Motor neuron (in vitro differentiated cells): ENCODE measurements around the gene EYA2. TPM values are rescaled to one million over a fixed set of nuclear protein-coding genes. Genes with fewer than 3 reads are reported as not detected.
A peak's percentile ranks its signal among the peaks of the same experiment; 100 is the strongest.

Experiments
- ATAC-seq, 8 experiments: fragments of 200-7000 bp; cut with Tn5 transposase; replicated peaks in 6 of 8; 2 replicates each; pipeline ENCODE4 v1.8.0; 2021; ENCODE audit warnings: mild to moderate bottlenecking in 8 of 8, moderate library complexity in 8 of 8
- H3K27ac ChIP-seq, 2 donors: fragments of 250-450 bp; sonication (Bioruptor Pico); 2 replicates each; pipeline ENCODE4 v1.9.0; 2021; ENCODE audit warnings: antibody characterized with exemption in 2 of 2, mild to moderate bottlenecking in 2 of 2, moderate library complexity in 1 of 2
- H3K4me1 ChIP-seq, 2 donors: fragments of 250-450 bp; sonication (Bioruptor Pico); replicated peaks in 1 of 2; 2 replicates each; pipeline ENCODE4 v1.6.1; 2021; ENCODE audit warnings: antibody characterized with exemption in 2 of 2, mild to moderate bottlenecking in 2 of 2, moderate library complexity in 1 of 2
- H3K4me3 ChIP-seq, 5 donors: fragments of 250-450 bp; sonication (Bioruptor Pico); 2 replicates each; pipeline ENCODE4 v1.9.0; 2021; ENCODE audit warnings: antibody characterized with exemption in 5 of 5, mild to moderate bottlenecking in 5 of 5, moderate library complexity in 4 of 5
- WGBS, 10 experiments: fragments of 450-650 bp; shearing (Covaris generic); methylation state at CpG; one replicate each; pipeline ENCODE4 v1.0.0; 2022; 5-methylcytosine and 5-hydroxymethylcytosine counted together
- in situ Hi-C, 9 experiments: fragments of 400-800 bp; cut with MboI; loops; one replicate each; pipeline ENCODE4 v1.15.0; 2021; ENCODE audit warnings: low sequenced_read_pairs in 9 of 9, low pct_unique_long_range_greater_than_20kb in 2 of 9; ENCODE audit not compliant: unreplicated experiment in 9 of 9
- total RNA-seq, 8 experiments: library from RNA; unstranded; fragments of 300-600 nt; gene quantifications; 2 replicates each; pipeline versions ENCODE4 v1.2.3 to v1.2.4, GENCODE V29; 2022

Gene EYA2
- total RNA-seq, 8 experiments from 2014 or later: 0.18 to 7.5 (median 1.9) TPM; not detected in 1

DNA sequence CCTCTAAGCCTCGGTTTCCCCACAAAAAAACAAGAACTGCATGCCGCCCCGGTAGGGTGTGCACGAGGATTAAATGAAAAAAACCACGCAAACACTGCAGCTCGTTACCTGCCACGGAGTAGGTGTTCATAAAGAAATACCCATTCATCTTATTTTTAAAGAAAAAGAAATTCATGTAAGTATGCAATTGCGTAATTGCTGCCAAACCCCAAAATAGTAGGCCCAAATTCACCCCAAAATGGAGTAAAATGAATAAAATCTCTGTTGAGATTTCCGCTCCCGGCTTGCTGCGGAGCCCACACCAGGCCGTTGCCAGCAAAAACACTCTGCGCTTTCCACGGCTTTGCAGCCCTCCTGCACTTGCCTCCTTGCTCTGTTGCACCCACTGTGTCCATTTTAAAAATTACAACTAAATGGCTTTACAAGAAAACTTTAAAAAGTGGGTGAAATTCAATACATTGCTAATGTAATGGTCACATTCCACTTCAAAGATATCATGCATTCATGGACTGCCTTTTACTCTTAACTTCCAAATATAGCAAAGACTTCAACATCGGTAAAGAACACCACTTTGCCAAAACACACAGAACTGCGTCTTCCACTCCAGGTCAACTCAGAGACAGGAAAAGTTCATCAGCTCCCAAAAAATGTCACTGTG lies 336.9 kb downstream of the EYA2 start:
- no peak for ATAC-seq
- Histone ChIP-seq H3K4me3 (no peak overlapping the region), H3K4me1 (peaks cover 7 to 12% of the 10 kb centered on the region in 2 donors), H3K27ac (peak overlapping the region; percentile 61 to 72)
- 84 to 100% (median 97%) methylated on average over 3 to 15 of the region's 16 CpGs; no CpG with 5 or more reads in 2 of the 10 experiments for WGBS, 10 experiments
- in situ Hi-C loops: no loop called here

GRCh38 chr20:47232518-47232917 lies 337.9 kb downstream of the EYA2 start:
- no peak overlapping the region for H3K4me3 ChIP-seq
- no peak for ATAC-seq
- in situ Hi-C loops: no loop called here
- peaks cover 7 to 12% of the 10 kb centered on the region in 2 donors for H3K4me1 ChIP-seq
- H3K27ac ChIP-seq: no peak overlapping the region
- 50 to 100% (median 93%) methylated on average over 1 to 3 of the region's 3 CpGs; no CpG with 5 or more reads in 2 of the 10 experiments for WGBS, 10 experiments

GRCh38 chr20:47233333-47234188 lies 338.9 kb downstream of the EYA2 start:
- no peak overlapping the region for H3K4me3 ChIP-seq
- in situ Hi-C loops: no loop called here
- 0 to 100% (median 89%) methylated on average over 1 to 6 of the region's 9 CpGs; no CpG with 5 or more reads in 3 of the 10 experiments for WGBS, 10 experiments

DNA sequence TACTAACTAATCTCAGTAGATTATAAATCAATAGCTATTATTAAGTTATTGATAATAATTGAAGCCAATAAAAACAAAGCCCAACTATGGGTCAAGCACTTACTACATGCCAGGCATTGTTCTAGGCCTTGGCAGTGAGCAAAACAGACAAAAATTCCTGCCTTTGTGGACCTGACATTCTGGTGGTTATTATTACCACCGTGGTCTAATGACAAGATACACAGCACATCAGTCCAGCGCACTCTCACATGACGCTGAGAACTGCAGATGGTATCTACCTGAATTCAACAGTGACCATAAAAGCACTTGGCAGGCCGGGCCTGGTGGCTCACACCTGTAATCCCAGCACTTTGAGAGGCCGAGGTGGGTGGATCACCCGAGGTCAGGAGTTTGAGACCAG lies 340.5 kb downstream of the EYA2 start:
- Histone ChIP-seq H3K4me1 (peaks cover 7 to 12% of the 10 kb centered on the region in 2 donors), H3K27ac (no peak overlapping the region), H3K4me3 (no peak overlapping the region)
- in situ Hi-C loops: no loop called here
- ATAC-seq: no peak
- whole genome bisulfite sequencing, 10 experiments: 94 to 100% (median 100%) methylated on average over 1 to 3 of the region's 6 CpGs; no CpG with 5 or more reads in 5 of the 10 experiments

More at GRCh38 chr20:47233333-47234188, 338.9 kb downstream of the EYA2 start:
- Histone ChIP-seq H3K4me1 (peaks cover 7 to 12% of the 10 kb centered on the region in 2 donors), H3K27ac (no peak overlapping the region)
- no peak for ATAC-seq

GRCh38 chr20:47235853-47236638 lies 341.4 kb downstream of the EYA2 start:
- in situ Hi-C loops: no loop called here
- WGBS, 10 experiments: 66 to 100% (median 95%) methylated on average over 4 to 12 of the region's 14 CpGs; no CpG with 5 or more reads in 3 of the 10 experiments
- H3K4me3 ChIP-seq: no peak overlapping the region
- peak in 1 of 8 experiments; percentile 66 for ATAC-seq
- no peak overlapping the region for H3K27ac ChIP-seq
- peaks cover 5 to 6% of the 10 kb centered on the region in 2 donors for H3K4me1 ChIP-seq

DNA sequence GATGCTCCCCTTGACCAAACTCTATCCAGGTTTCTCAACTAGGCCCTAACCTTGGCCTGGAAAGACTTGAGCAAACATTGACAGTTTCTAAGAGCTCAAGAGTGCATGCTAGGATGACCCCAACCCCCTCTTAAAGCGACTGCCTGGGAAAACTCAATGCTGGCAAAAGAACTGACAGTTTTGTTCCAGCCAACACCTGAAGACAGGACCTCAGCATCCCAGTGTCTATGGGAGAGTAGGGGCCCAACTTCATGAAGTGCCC lies 341.9 kb downstream of the EYA2 start:
- Histone ChIP-seq H3K27ac (no peak overlapping the region), H3K4me1 (peaks cover 0 to under 1% of the 10 kb centered on the region in 2 donors), H3K4me3 (no peak overlapping the region)
- ATAC-seq: no peak
- WGBS, 10 experiments: 89 to 100% (median 100%) methylated on average over 1 of the region's 1 CpG; no CpG with 5 or more reads in 5 of the 10 experiments
- in situ Hi-C loops: no loop called here

DNA sequence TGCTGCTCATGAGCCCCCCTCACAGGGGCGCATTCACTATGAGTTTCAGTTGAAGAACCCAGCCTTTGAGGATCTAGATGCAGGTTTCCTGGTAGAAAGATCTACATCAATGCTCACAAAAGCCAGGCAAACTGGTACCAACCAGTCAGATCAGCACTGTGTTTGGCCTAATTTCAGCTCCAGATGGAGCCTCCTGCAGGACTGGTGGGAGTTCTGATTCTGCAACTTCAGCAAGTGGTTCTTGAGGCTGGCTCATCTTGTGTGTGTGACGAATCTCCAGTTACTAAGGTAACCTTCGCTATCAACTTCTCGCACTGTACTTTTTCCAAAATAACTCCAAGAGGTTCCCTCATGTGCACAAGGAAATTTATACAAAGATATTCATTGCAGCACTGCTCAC lies 343.1 kb downstream of the EYA2 start:
- WGBS, 10 experiments: 80 to 100% (median 95%) methylated on average over 1 to 4 of the region's 4 CpGs; no CpG with 5 or more reads in 3 of the 10 experiments
- no peak overlapping the region for H3K27ac ChIP-seq
- peaks cover 8 to 9% of the 10 kb centered on the region in 2 donors for H3K4me1 ChIP-seq
- in situ Hi-C loops: no loop called here
- no peak overlapping the region for H3K4me3 ChIP-seq
- no peak for ATAC-seq

Other genes starting within 250 kb of the EYA2 start
- 1 to 10 TPM in 7 of 8 experiments, under 1 TPM in 1; 0.97 to 5.0 (median 3.0) TPM for gene SLC13A3, start 243.4 kb upstream of the EYA2 start, total RNA-seq
- 10 to 100 TPM; 12.3 to 23.7 (median 15.0) TPM for gene TP53RK, start 205.4 kb upstream of the EYA2 start, total RNA-seq
- gene SLC2A10, start 185.2 kb upstream of the EYA2 start, total RNA-seq: 10 to 100 TPM in 2 of 8 experiments, 1 to 10 TPM in 6; 2.7 to 11.8 (median 6.8) TPM